SK-N-MC (cell line): ENCODE results near the gene ARHGEF7.

Experiments
- EZH2 ChIP-seq: fragments of 200-600 bp; sonication (generic); IDR thresholded peaks from one replicate; pipeline ENCODE4 v1.6.1; 2017; ENCODE audit warnings: antibody characterized with exemption
- POLR2AphosphoS5 ChIP-seq: IDR thresholded peaks from 2 replicates; pipeline ENCODE4 v1.6.1; 2012; ENCODE audit warnings: mild to moderate bottlenecking, low read depth, low read length, borderline replicate concordance

DNA sequence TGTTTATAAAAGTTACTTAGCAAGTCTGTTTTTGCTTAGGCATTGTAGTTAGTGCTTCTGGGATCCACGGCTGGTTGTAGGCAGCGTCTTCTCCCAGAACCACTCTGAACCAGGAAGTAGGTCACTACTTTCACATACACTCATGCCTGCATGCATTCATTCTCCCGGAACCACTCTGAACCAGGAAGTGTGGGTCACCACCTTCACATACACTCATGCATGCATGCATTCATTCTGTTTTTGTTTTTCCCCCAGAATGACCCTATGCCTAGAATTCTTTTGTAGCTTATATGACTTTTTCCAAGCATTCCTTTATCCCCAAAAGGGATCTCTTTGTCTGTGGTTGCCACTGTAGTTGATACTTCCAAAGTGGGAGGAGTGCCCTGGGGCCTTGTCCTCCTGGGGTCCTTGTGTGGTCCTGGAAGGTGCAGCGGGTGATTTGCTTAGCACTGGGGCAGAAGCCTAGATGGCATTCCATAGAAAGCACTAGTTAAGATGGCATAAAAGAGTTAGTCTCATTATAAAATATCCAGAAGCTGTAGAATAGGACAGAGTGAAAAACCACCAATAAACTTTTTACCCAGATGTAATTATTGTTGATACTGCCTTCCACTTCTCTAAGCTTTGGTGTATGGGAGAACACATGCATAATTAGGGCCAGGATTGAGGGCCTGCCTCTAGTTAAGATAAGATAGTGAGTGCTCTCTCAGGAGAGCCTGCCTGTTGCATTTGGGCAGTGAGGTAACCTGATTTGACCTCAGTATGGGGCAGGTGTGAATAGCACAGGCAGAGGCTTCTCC lies 136.7 kb downstream of the ARHGEF7 start:
- TF ChIP-seq POLR2AphosphoS5 (no peak), EZH2 (no peak)
